ENCODE results near the gene PRCC.

DNA sequence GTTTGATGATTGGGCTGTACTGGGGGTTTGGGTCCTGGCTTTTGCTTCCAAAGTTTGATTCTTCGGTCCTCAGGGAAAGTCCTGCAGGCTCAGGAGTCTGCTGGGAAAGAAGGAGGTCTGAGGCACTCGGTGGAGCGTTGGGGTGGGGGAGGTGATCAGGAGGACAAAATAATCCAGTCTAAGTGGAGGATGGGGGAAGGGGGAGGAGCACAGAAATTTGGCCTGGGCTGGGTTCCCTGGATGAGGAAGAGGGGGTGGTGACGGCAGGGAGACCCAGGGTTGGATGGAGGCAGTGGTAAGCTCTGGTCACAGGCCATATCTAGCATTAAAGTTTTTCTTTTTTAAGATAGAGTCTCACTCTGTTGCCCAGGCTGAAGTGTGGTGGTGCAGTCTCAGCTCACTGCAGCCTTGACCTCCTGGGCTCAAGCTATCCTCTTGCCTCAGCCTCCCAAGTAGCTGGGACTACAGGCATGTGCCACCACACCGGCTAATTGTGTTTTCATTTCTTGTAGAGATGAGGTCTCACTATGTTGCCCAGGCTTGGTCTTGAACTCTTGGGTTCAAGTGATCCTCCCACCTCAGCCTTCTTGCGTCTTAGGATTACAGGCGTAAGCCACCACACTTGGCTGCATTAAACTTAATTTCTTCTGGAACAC lies 42.5 kb downstream of the PRCC start:
- TF ChIP-seq GATA3 (IDR thresholded peaks at IDR 0.05; ENCODE audit: low read depth, low read length) (no peak), GATA2 (IDR thresholded peaks at IDR 0.05; ENCODE audit: low read depth, low read length) (no peak)
